DOHH2 (cell line): ENCODE data around the gene FKBP10.
"Not testable (repeated sequence)": the region's sequence is repeated elsewhere in the genome, so short reads cannot be mapped to it uniquely, and the experiment has no call there.

ENCODE experiments used
- H3F3A ChIP-seq: fragments of 200-600 bp; sonication (generic), shearing (Covaris generic); 2 replicates; pipeline ENCODE4 v1.6.0; 2016; ENCODE audit warnings: antibody characterized with exemption, mild to moderate bottlenecking; ENCODE audit not compliant: control insufficient read depth, insufficient read depth
- H3K27ac ChIP-seq: fragments of 200-600 bp; sonication (generic); 2 replicates; pipeline ENCODE4 v1.5.1; 2014; ENCODE audit warnings: low read depth, mild to moderate bottlenecking, low read length, moderate library complexity
- H3K27me3 ChIP-seq: fragments of 200-600 bp; sonication (generic); 2 replicates; pipeline ENCODE4 v1.6.1; 2014; ENCODE audit warnings: mild to moderate bottlenecking, low read length, mixed read lengths; ENCODE audit not compliant: control insufficient read depth
- H3K36me3 ChIP-seq: fragments of 200-600 bp; sonication (generic); 2 replicates; pipeline ENCODE4 v1.6.1; 2014; ENCODE audit warnings: mild to moderate bottlenecking, low read length, moderate library complexity, mixed read lengths; ENCODE audit not compliant: control insufficient read depth
- H3K4me1 ChIP-seq: fragments of 200-600 bp; sonication (generic); 2 replicates; pipeline ENCODE4 v1.6.1; 2014; ENCODE audit warnings: mild to moderate bottlenecking, low read length, mixed read lengths; ENCODE audit not compliant: control insufficient read depth
- H3K4me2 ChIP-seq: fragments of 200-600 bp; sonication (generic); 2 replicates; pipeline ENCODE4 v1.6.0; 2014; ENCODE audit warnings: mild to moderate bottlenecking, low read length, moderate library complexity
- H3K4me3 ChIP-seq: fragments of 200-600 bp; sonication (generic); 2 replicates; pipeline ENCODE4 v1.5.1; 2014; ENCODE audit warnings: mild to moderate bottlenecking, low read length, mixed read lengths
- H3K79me2 ChIP-seq: fragments of 200-600 bp; sonication (generic); 2 replicates; pipeline ENCODE4 v1.6.1; 2014; ENCODE audit warnings: mild to moderate bottlenecking, low read length, mixed read lengths; ENCODE audit not compliant: control insufficient read depth
- H3K9me2 ChIP-seq: fragments of 200-600 bp; sonication (generic); replicated peaks from 2 replicates; pipeline ENCODE4 v1.6.1; 2014; ENCODE audit warnings: mild to moderate bottlenecking, low read length, mixed read lengths; ENCODE audit not compliant: control insufficient read depth
- H3K9me3 ChIP-seq: fragments of 200-600 bp; sonication (generic); 2 replicates; pipeline ENCODE4 v1.6.1; 2014; ENCODE audit warnings: antibody characterized with exemption, low read length, mixed read lengths; ENCODE audit not compliant: control insufficient read depth, insufficient read depth
- H4K20me1 ChIP-seq: fragments of 200-600 bp; sonication (generic); 2 replicates; pipeline ENCODE4 v1.6.0; 2014; ENCODE audit warnings: low read depth, mild to moderate bottlenecking, antibody characterized with exemption, low read length, moderate library complexity; ENCODE audit not compliant: control insufficient read depth, insufficient read depth
- EZH2phosphoT487 ChIP-seq: fragments of 200-600 bp; sonication (generic); IDR thresholded peaks from 2 replicates; pipeline ENCODE4 v1.6.1; 2017; ENCODE audit warnings: borderline replicate concordance, mild to moderate bottlenecking, antibody characterized with exemption, low read length, moderate library complexity, mixed read lengths
- TF ChIP-seq, protein P1 (sequence below): fragments of 200-600 bp; sonication (generic); IDR thresholded peaks from one replicate; pipeline ENCODE4 v1.5.1; 2014; ENCODE audit warnings: antibody characterized with exemption, mild to moderate bottlenecking, low read depth, low read length; ENCODE audit not compliant: poor library complexity, severe bottlenecking

The FKBP10 gene

DNA sequence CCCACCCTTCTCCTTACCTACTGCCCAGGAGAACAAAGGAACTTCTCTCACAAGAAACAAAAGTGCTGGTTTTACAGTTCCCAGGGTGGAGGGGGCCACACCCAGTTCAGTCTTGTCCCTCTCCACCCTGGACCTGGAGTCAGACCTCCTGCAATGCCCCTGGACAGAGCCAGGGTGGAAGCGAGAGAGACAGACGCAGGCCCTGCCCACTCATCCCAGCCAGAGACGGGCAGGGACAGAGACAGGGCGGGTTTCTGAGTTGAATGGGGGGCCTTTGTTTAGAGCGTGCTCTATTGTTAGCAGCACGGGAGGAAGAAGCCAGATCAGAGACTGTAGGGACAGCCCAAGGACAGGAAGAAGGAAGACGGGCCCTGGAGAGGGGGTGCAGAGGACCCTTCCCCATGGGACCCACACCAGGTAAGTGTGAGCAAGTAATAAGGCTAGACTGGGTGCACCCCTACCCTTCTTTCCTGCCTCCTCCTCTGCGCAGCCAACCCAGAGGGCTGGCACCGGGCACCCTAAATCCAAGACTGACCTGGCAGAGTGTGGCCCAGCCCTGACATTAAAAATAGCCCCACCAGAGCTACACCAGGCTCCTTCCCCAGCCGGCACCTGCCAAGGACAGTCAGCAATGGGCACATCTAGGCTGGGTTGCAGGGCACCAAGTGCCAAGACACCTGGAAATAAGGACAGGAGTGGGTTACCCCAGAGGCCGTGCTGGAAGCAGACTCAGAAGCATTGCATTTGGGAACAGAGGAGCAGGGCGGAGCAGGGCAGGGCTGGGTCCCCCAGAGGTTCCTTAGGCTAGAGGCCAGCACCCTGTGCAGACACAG lies 37.2 kb upstream of the FKBP10 start:
- H3K36me3 ChIP-seq, result no peaks in the 10 kb centered on the region
- no peak overlapping the region for H3K27ac ChIP-seq
- H4K20me1 ChIP-seq, result no peaks in the 10 kb centered on the region
- no peaks in the 10 kb centered on the region for H3F3A ChIP-seq
- H3K27me3 ChIP-seq, result peaks cover 10% of the 10 kb centered on the region
- TF ChIP-seq EZH2phosphoT487, result no peak
- TF ChIP-seq, protein P1, sequence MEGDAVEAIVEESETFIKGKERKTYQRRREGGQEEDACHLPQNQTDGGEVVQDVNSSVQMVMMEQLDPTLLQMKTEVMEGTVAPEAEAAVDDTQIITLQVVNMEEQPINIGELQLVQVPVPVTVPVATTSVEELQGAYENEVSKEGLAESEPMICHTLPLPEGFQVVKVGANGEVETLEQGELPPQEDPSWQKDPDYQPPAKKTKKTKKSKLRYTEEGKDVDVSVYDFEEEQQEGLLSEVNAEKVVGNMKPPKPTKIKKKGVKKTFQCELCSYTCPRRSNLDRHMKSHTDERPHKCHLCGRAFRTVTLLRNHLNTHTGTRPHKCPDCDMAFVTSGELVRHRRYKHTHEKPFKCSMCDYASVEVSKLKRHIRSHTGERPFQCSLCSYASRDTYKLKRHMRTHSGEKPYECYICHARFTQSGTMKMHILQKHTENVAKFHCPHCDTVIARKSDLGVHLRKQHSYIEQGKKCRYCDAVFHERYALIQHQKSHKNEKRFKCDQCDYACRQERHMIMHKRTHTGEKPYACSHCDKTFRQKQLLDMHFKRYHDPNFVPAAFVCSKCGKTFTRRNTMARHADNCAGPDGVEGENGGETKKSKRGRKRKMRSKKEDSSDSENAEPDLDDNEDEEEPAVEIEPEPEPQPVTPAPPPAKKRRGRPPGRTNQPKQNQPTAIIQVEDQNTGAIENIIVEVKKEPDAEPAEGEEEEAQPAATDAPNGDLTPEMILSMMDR, result no peak
- no peaks in the 10 kb centered on the region for H3K9me3 ChIP-seq
- no peak overlapping the region for H3K4me2 ChIP-seq
- no peaks in the 10 kb centered on the region for H3K79me2 ChIP-seq
- no peak overlapping the region for H3K4me3 ChIP-seq
- no peaks in the 10 kb centered on the region for H3K9me2 ChIP-seq
- H3K4me1 ChIP-seq, result peaks cover 13% of the 10 kb centered on the region

DNA sequence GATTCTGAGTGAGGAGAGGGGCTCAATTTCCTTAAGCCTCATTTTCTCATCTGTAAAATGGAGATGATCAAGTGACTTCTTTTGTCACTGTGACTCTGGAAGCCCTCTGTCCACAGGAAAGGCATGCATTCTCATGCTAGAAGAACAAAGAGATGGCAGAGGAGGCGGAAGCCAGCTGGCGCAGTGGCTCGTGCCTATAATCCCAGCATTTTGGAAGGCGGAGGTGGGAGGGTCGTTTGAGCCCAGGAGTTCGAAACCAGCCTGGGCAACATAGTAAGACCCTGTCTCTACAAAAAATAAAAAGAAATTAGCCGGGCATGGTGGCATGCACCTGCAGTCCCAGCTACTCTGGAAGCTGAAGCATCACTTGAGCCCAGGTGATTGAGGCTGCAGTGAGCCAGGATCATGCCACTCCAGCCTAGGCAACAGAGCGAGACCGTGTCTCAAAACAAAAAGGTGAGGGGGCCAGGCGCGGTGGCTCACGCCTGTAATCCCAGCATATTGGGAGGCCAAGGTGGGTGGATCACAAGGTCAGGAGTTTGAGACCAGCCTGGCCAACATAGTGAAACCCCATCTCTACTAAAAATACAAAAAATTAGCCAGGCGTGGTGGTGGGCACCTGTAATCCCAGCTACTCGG lies 36.4 kb upstream of the FKBP10 start:
- H3F3A ChIP-seq, H3K79me2 ChIP-seq, H3K36me3 ChIP-seq, H3K27ac ChIP-seq, H3K9me2 ChIP-seq, H3K4me2 ChIP-seq, H4K20me1 ChIP-seq, H3K27me3 ChIP-seq, H3K4me3 ChIP-seq, H3K9me3 ChIP-seq: not testable (repeated sequence)
- H3K4me1 ChIP-seq, result peaks cover 11% of the 10 kb centered on the region

DNA sequence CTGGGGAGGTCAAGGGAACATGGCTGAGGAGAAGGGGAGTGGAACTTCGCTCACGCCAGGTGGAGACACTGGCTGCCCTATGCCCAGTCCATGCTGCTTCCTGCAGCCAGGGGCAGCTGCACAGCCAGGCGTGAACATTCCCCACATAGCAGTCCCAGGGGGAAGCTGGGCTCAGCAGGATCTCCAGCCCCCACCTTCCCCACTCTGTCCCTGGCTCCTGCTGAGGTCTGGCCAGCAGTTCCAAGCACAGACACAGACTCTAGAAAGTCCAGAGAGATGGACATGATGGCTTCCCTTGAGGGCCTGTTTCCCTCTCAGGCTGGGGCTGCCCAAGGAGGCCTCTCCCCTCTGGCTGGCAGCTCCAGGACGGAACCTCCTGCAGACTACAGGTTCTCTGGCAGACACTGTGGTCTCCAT lies 35.6 kb upstream of the FKBP10 start:
- H3K79me2 ChIP-seq, result no peaks in the 10 kb centered on the region
- no peaks in the 10 kb centered on the region for H3F3A ChIP-seq
- H3K4me3 ChIP-seq, result no peak overlapping the region
- no peaks in the 10 kb centered on the region for H4K20me1 ChIP-seq
- H3K9me2 ChIP-seq, result no peaks in the 10 kb centered on the region
- no peaks in the 10 kb centered on the region for H3K36me3 ChIP-seq
- H3K4me1 ChIP-seq, result peaks cover 3% of the 10 kb centered on the region
- no peak overlapping the region for H3K27ac ChIP-seq
- no peak for TF ChIP-seq EZH2phosphoT487
- TF ChIP-seq, protein P1, result no peak
- H3K27me3 ChIP-seq, result peaks cover 13% of the 10 kb centered on the region
- no peaks in the 10 kb centered on the region for H3K9me3 ChIP-seq
- no peak overlapping the region for H3K4me2 ChIP-seq

DNA sequence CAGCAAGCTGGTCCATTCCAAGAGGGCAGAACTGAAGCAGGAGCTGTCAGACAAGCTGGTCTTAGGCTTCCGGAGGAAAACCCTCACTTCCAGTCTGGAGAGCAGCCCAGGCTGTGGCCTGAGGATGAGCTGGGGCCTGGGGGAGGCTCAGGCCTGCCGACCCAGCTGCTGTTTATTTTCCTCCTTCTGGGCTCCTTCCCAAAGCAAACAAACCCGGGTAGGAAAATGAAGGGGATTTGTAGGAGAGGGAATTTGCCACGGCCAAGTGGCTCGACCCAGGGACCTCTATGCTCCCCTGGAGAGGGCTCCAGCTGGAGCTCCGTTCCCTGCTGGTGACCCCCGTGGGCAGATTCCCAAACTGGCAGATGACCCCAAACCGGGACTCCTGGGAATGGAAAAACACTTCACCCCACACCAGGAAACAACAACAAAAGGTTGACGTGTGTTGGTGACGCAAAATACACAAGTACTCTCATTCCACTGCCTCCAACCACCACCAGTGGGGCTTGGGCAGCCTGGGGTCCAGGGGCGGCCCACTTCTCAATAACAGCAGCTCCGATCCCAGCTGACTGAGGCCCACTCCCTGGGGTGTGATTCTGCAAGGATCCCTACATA lies 35.1 kb upstream of the FKBP10 start:
- H3K4me2 ChIP-seq, result no peak overlapping the region
- H3K4me1 ChIP-seq, result no peaks in the 10 kb centered on the region
- H3K9me3 ChIP-seq, result no peaks in the 10 kb centered on the region
- no peak overlapping the region for H3K4me3 ChIP-seq
- TF ChIP-seq EZH2phosphoT487, result no peak
- TF ChIP-seq, protein P1, result no peak
- no peaks in the 10 kb centered on the region for H4K20me1 ChIP-seq
- H3K79me2 ChIP-seq, result no peaks in the 10 kb centered on the region
- H3K9me2 ChIP-seq, result no peaks in the 10 kb centered on the region
- no peak overlapping the region for H3K27ac ChIP-seq
- no peaks in the 10 kb centered on the region for H3K36me3 ChIP-seq
- H3F3A ChIP-seq, result no peaks in the 10 kb centered on the region
- peaks cover 18% of the 10 kb centered on the region for H3K27me3 ChIP-seq
